H1 (cell line): ENCODE data around the gene CYP27C1.

Experiments used
- CREB1 ChIP-seq: IDR thresholded peaks from 2 replicates; pipeline ENCODE4 v1.6.1; 2012; ENCODE audit warnings: inconsistent platforms
- JUND ChIP-seq: IDR thresholded peaks from 2 replicates; pipeline ENCODE4 v1.6.1; 2011; ENCODE audit warnings: mild to moderate bottlenecking, improper control_type of control experiment, low read length
- SP4 ChIP-seq: IDR thresholded peaks from 2 replicates; pipeline ENCODE4 v1.6.1; 2012; ENCODE audit warnings: low read length, inconsistent platforms
- TF ChIP-seq, protein P1 (sequence below), 3 experiments: IDR thresholded peaks; 1 replicate in 2 of 3; 2 replicates in 1 of 3; pipeline versions ENCODE4 v1.5.1 to v1.6.1; 2011; ENCODE audit warnings: low read length in 3 of 3, mild to moderate bottlenecking in 3 of 3, inconsistent platforms in 2 of 3, low read depth in 1 of 3, moderate library complexity in 1 of 3; ENCODE audit not compliant: insufficient read depth in 1 of 3; ENCODE audit errors: control extremely low read depth in 1 of 3
- TF ChIP-seq, protein P2 (sequence below): IDR thresholded peaks from 2 replicates; pipeline ENCODE4 v1.6.1; 2012; ENCODE audit warnings: inconsistent platforms

DNA sequence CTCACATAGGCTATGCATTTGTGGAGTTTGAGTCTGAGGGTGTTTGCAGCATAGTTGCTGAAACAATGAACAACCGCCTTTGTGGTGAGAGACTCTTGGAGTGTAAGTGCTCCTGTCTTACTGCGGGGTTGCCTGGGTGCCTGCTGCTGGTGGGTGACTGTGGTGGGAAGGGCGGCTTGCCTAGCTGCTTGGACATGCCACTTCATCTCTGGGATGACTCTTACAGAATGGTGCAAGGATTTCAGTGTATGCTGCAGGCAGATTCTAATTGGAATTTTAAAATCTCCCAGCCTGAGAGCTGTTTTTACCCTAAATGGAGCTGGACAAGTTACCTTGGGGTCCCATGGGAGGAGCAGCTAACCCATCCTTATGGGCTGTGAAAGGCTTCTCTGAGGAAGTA lies 50.1 kb downstream of the CYP27C1 start:
- TF ChIP-seq, protein P1, sequence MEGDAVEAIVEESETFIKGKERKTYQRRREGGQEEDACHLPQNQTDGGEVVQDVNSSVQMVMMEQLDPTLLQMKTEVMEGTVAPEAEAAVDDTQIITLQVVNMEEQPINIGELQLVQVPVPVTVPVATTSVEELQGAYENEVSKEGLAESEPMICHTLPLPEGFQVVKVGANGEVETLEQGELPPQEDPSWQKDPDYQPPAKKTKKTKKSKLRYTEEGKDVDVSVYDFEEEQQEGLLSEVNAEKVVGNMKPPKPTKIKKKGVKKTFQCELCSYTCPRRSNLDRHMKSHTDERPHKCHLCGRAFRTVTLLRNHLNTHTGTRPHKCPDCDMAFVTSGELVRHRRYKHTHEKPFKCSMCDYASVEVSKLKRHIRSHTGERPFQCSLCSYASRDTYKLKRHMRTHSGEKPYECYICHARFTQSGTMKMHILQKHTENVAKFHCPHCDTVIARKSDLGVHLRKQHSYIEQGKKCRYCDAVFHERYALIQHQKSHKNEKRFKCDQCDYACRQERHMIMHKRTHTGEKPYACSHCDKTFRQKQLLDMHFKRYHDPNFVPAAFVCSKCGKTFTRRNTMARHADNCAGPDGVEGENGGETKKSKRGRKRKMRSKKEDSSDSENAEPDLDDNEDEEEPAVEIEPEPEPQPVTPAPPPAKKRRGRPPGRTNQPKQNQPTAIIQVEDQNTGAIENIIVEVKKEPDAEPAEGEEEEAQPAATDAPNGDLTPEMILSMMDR (IDR thresholded peaks at IDR 0.05; ENCODE audit: control extremely low read depth in 1 of 3, insufficient read depth in 1 of 3, low read depth in 1 of 3, low read length in 3 of 3): no peak
- no peak for TF ChIP-seq CREB1
- TF ChIP-seq, protein P2, sequence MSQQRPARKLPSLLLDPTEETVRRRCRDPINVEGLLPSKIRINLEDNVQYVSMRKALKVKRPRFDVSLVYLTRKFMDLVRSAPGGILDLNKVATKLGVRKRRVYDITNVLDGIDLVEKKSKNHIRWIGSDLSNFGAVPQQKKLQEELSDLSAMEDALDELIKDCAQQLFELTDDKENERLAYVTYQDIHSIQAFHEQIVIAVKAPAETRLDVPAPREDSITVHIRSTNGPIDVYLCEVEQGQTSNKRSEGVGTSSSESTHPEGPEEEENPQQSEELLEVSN: no peak
- no peak for TF ChIP-seq JUND
- TF ChIP-seq SP4: no peak
